ENCODE results near the gene HLCS. TPM values are rescaled to one million over a fixed set of nuclear protein-coding genes. Genes with fewer than 3 reads are reported as not detected.

HLCS gene
- total and polyA plus RNA-seq, 2 of the 8 experiments (the other 6 are each of a cell fraction or from before 2014, with no cell fraction given): 4.7 to 12.2 TPM

- Histone ChIP-seq H3K27ac (ENCODE audit: low read depth, low read length) (no peak overlapping the region), H4K5ac (ENCODE audit: insufficient read length, low read depth, low read length) (no peak overlapping the region), H2BK120ac (replicated peaks; ENCODE audit: low read depth, low read length) (no peak overlapping the region), H3K4me3 (ENCODE audit: extremely low read depth in 1 of 4, insufficient read depth in 2 of 4, low read depth in 3 of 4, low read length in 4 of 4) (no peak overlapping the region), H4K8ac (ENCODE audit: extremely low read depth, insufficient read depth, low read length) (no peak overlapping the region), H3K23ac (ENCODE audit: insufficient read length) (no peak overlapping the region), H3K23me2 (ENCODE audit: low read depth, low read length) (peaks cover 12% of the 10 kb centered on the region; the same call in 1 of the 2 replicates), H3K79me2 (ENCODE audit: control insufficient read depth in 1 of 2, insufficient read depth in 2 of 2, low read length in 2 of 2) (no peaks in the 10 kb centered on the region), H3K14ac (ENCODE audit: insufficient read length) (no peak overlapping the region), H2BK12ac (ENCODE audit: low read depth, low read length) (no peak overlapping the region), H3K4me1 (replicated peaks in 1 of 4; ENCODE audit: control insufficient read depth in 3 of 4, insufficient read depth in 4 of 4, low read length in 3 of 4) (peaks cover 0 to 8% (median 0%) of the 10 kb centered on the region in 4 experiments; a peak in 2 of 7 replicates), H4K91ac (replicated peaks; ENCODE audit: insufficient read length, low read length) (no peak overlapping the region), H3K9ac (replicated peaks in 1 of 4; ENCODE audit: extremely low read depth in 1 of 4, low read depth in 3 of 4, low read length in 3 of 4) (no peak overlapping the region), H3K79me1 (ENCODE audit: low read depth, low read length) (no peaks in the 10 kb centered on the region), H4K20me1 (replicated peaks in 1 of 2; ENCODE audit: control insufficient read depth in 1 of 2, insufficient read depth in 2 of 2, low read length in 2 of 2) (no peaks in the 10 kb centered on the region), H3K4me2 (ENCODE audit: insufficient read depth in 1 of 2, low read depth in 2 of 2, low read length in 2 of 2) (no peak overlapping the region), H3K9me3 (ENCODE audit: insufficient read depth in 2 of 2, low read depth in 1 of 2, low read length in 1 of 2) (no peaks in the 10 kb centered on the region), H3K27me3 (replicated peaks in 1 of 4; ENCODE audit: control insufficient read depth in 3 of 4, extremely low read depth in 1 of 4, insufficient read depth in 3 of 4, low read length in 3 of 4) (peaks cover 5 to 37% (median 27%) of the 10 kb centered on the region in 4 experiments), H2AK5ac (ENCODE audit: low read depth, low read length) (no peak overlapping the region), H2BK15ac (ENCODE audit: low read length) (no peak overlapping the region), H3K56ac (replicated peaks; ENCODE audit: insufficient read length, low read depth, low read length) (no peak overlapping the region), H3K4ac (replicated peaks; ENCODE audit: insufficient read length, low read depth, low read length) (no peak overlapping the region), H2AFZ (ENCODE audit: low read length) (no peak overlapping the region), H3K36me3 (ENCODE audit: control insufficient read depth in 2 of 4, insufficient read depth in 4 of 4, low read length in 3 of 4) (no peaks in the 10 kb centered on the region), H2BK20ac (ENCODE audit: low read length) (no peak overlapping the region), H3K18ac (ENCODE audit: extremely low read depth, low read length) (no peak overlapping the region), H2BK5ac (ENCODE audit: low read depth, low read length) (no peak overlapping the region)
- DNase-seq (ENCODE audit: low read depth in 1 of 2, low spot score in 2 of 2) (no peak), FAIRE-seq (no peak)
- ChIA-PET POLR2A (ENCODE audit: partially characterized antibody) (interaction anchor here (0.7 to 3.3 kb wide), 2 partner anchors 18 to 58 kb away, joined by 3 to 14 read pairs; no protein-coding TSS in a partner anchor), CTCF (ENCODE audit: partially characterized antibody) (interaction anchor here (0.7 to 1.9 kb wide), 7 partner anchors 11 to 79 kb away, joined by 3 to 6 read pairs (median 4); no protein-coding TSS in a partner anchor)
- WGBS, 2 experiments (ENCODE audit: extremely low coverage in 1 of 2, insufficient coverage in 1 of 2, insufficient read length in 1 of 2, insufficient replicate concordance in 2 of 2, low coverage in 1 of 2, low lambda C conversion rate in 2 of 2, missing lambda C conversion rate in 1 of 2): 70% methylated on average over 9 of the region's 12 CpGs; no CpG with 5 or more reads in 1 of the 2 experiments
- TF ChIP-seq SUZ12 (IDR thresholded peaks at IDR 0.05; ENCODE audit: low read length) (no peak), SP4 (IDR thresholded peaks at IDR 0.05; ENCODE audit: low read length) (no peak), BACH1 (IDR thresholded peaks at IDR 0.05; ENCODE audit: low read length) (no peak), PHF8 (conservative IDR thresholded peaks at IDR 0.05; ENCODE audit: low read depth, low read length) (no peak), HDAC2 (IDR thresholded peaks at IDR 0.05; ENCODE audit: borderline replicate concordance in 1 of 2, low read depth in 2 of 2, low read length in 2 of 2) (no peak), ASH2L (IDR thresholded peaks at IDR 0.05; ENCODE audit: low read length) (no peak), NANOG (IDR thresholded peaks at IDR 0.05; ENCODE audit: insufficient read depth, low read depth, low read length, poor library complexity, severe bottlenecking) (no peak), ATF3 (IDR thresholded peaks at IDR 0.05; ENCODE audit: insufficient read depth, low read depth, low read length) (no peak), YY1 (IDR thresholded peaks at IDR 0.05; ENCODE audit: low read depth, low read length) (no peak), SIRT6 (IDR thresholded peaks at IDR 0.05; ENCODE audit: low read length) (no peak), EZH2 (IDR thresholded peaks at IDR 0.05; ENCODE audit: low read depth, low read length, severe bottlenecking) (no peak), CHD1 (IDR thresholded peaks at IDR 0.05; ENCODE audit: low read depth, low read length) (no peak), KDM4A (IDR thresholded peaks at IDR 0.05; ENCODE audit: low read depth, low read length, severe bottlenecking) (no peak)
Observed at GRCh38 chr21:37008724-37009123, 42.3 kb upstream of the HLCS start.

Data from H1 (cell line).